Endothelial cell (in vitro differentiated cells): Measurements from ENCODE around the gene FGG. TPM values are rescaled to one million over a fixed set of nuclear protein-coding genes. Genes with fewer than 3 reads are reported as not detected.

Experiments used
- DNase-seq: peaks from one replicate; pipeline ENCODE4 v3.0.0; 2021; ENCODE audit warnings: low spot score
- H3K27ac Mint-ChIP-seq: one replicate; pipeline ENCODE4 v1.8.0; 2021; ENCODE audit warnings: mixed read lengths, inconsistent platforms; ENCODE audit not compliant: unreplicated experiment
- H3K27me3 Mint-ChIP-seq: one replicate; pipeline ENCODE4 v1.8.0; 2021; ENCODE audit warnings: mild to moderate bottlenecking, moderate library complexity, mixed read lengths, inconsistent platforms; ENCODE audit not compliant: unreplicated experiment
- H3K36me3 Mint-ChIP-seq: one replicate; pipeline ENCODE4 v1.8.0; 2021; ENCODE audit warnings: mild to moderate bottlenecking, low read depth, mixed read lengths, inconsistent platforms; ENCODE audit not compliant: unreplicated experiment
- H3K4me1 Mint-ChIP-seq: one replicate; pipeline ENCODE4 v1.8.0; 2021; ENCODE audit warnings: mild to moderate bottlenecking, mixed read lengths, inconsistent platforms; ENCODE audit not compliant: unreplicated experiment
- H3K4me3 Mint-ChIP-seq: one replicate; pipeline ENCODE4 v1.8.0; 2021; ENCODE audit warnings: mild to moderate bottlenecking, mixed read lengths, inconsistent platforms; ENCODE audit not compliant: unreplicated experiment
- H3K9me3 Mint-ChIP-seq: one replicate; pipeline ENCODE4 v1.8.0; 2021; ENCODE audit warnings: mixed read lengths, inconsistent platforms; ENCODE audit not compliant: unreplicated experiment
- CTCF ChIP-seq: fragments of 200-600 bp; sonication (generic); IDR thresholded peaks from one replicate; pipeline ENCODE4 v1.5.0; 2021; ENCODE audit warnings: antibody characterized with exemption; ENCODE audit not compliant: unreplicated experiment
- total RNA-seq: library from RNA; stranded (reverse); fragmentation: NEBNext Ultra II Directional; extraction: Animal tissue kit (Norgen Biotek cat#: 25700); gene quantifications from one replicate; pipeline ENCODE4 v1.2.1, GENCODE V29; 2021; ENCODE audit not compliant: unreplicated experiment

FGG gene
- total RNA-seq, 1 donor from 2014 or later: not detected

GRCh38 chr4:154620111-154620510 is 7.7 kb upstream of the FGG start:
- Mint-ChIP-seq H3K27me3 (no peaks in the 10 kb centered on the region), H3K9me3 (no peaks in the 10 kb centered on the region), H3K27ac (no peak overlapping the region), H3K4me3 (no peak overlapping the region), H3K4me1 (no peaks in the 10 kb centered on the region), H3K36me3 (no peaks in the 10 kb centered on the region)
- no peak for DNase-seq
- no peak for TF ChIP-seq CTCF

- Mint-ChIP-seq H3K4me1 (no peaks in the 10 kb centered on the region), H3K4me3 (no peak overlapping the region), H3K27me3 (no peaks in the 10 kb centered on the region), H3K9me3 (no peaks in the 10 kb centered on the region), H3K27ac (no peak overlapping the region), H3K36me3 (no peaks in the 10 kb centered on the region)
- peak; percentile 64 for TF ChIP-seq CTCF
- peak; percentile 67 for DNase-seq
These were observed 6.4 kb upstream of the FGG start for GRCh38 chr4:154618708-154619315.

GRCh38 chr4:154617820-154618317 is 5.4 kb upstream of the FGG start:
- no peak for DNase-seq
- Mint-ChIP-seq H3K36me3 (no peaks in the 10 kb centered on the region), H3K4me3 (no peak overlapping the region), H3K27me3 (no peaks in the 10 kb centered on the region), H3K4me1 (no peaks in the 10 kb centered on the region), H3K27ac (no peak overlapping the region), H3K9me3 (no peaks in the 10 kb centered on the region)
- no peak for TF ChIP-seq CTCF

- no peak for TF ChIP-seq CTCF
- H3K27me3 Mint-ChIP-seq: no peaks in the 10 kb centered on the region
- no peaks in the 10 kb centered on the region for H3K36me3 Mint-ChIP-seq
- H3K27ac Mint-ChIP-seq: no peak overlapping the region
- no peak overlapping the region for H3K4me3 Mint-ChIP-seq
- no peaks in the 10 kb centered on the region for H3K4me1 Mint-ChIP-seq
- DNase-seq: no peak
- H3K9me3 Mint-ChIP-seq: no peaks in the 10 kb centered on the region
These were observed 4.3 kb upstream of the FGG start for GRCh38 chr4:154616731-154617130.

- no peak overlapping the region for H3K4me3 Mint-ChIP-seq
- no peak overlapping the region for H3K27ac Mint-ChIP-seq
These were observed 3.8 kb upstream of the FGG start for GRCh38 chr4:154616287-154616686.

More at GRCh38 chr4:154616287-154616686, 3.8 kb upstream of the FGG start:
- no peaks in the 10 kb centered on the region for H3K9me3 Mint-ChIP-seq
- H3K4me1 Mint-ChIP-seq: no peaks in the 10 kb centered on the region
- H3K36me3 Mint-ChIP-seq: no peaks in the 10 kb centered on the region
- no peaks in the 10 kb centered on the region for H3K27me3 Mint-ChIP-seq
- no peak for DNase-seq
- TF ChIP-seq CTCF: no peak
